Lower leg skin (tissue), 3 donors: ENCODE data around the gene GUCA2A.

Source experiments
- POLR2A ChIP-seq, 2 donors: fragments of 450-650 bp; IDR thresholded peaks; one replicate each; pipeline ENCODE4 v1.6.1; 2016 to 2017; ENCODE audit warnings: antibody characterized with exemption in 2 of 2, mild to moderate bottlenecking in 1 of 2, moderate library complexity in 1 of 2
- TF ChIP-seq, protein P1 (sequence below), 3 donors: fragments of 450-650 bp; IDR thresholded peaks; one replicate each; pipeline ENCODE4 v1.5.1; 2016; ENCODE audit warnings: antibody characterized with exemption in 3 of 3, mild to moderate bottlenecking in 3 of 3, moderate library complexity in 2 of 3

DNA sequence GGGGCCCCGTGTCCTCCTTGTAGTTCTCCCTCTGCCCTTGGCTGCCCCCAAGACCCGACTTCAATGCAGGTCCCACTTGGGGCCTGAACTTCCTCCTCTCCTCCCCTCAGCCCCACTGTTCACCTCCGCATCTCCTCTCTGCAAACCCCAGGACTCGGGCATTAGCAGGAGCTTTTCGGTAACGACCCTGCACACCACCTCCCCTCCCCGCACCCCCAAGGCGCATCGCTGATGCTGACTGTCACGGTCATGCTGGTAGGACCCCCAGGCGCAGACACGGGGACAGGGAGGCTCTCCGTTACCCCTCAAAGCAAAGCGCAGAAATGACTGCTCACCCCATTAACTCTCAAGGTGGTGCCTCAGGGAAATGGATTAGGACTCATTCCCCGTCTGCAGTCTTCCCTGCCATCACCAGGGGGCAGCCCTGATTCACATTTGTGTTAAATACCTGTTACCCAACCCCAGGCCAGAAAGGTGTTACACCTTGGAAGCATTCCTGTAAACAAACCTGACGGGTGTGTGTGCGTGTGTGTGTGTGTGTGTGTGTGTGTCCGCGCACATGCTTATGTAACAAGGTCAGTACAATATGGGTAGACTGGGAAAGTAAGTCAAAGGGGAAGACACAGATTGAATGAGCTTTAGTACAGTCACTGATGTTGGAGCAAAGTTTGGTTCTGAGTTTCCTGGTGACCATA, 17.8 kb downstream of the GUCA2A start:
- TF ChIP-seq, protein P1, sequence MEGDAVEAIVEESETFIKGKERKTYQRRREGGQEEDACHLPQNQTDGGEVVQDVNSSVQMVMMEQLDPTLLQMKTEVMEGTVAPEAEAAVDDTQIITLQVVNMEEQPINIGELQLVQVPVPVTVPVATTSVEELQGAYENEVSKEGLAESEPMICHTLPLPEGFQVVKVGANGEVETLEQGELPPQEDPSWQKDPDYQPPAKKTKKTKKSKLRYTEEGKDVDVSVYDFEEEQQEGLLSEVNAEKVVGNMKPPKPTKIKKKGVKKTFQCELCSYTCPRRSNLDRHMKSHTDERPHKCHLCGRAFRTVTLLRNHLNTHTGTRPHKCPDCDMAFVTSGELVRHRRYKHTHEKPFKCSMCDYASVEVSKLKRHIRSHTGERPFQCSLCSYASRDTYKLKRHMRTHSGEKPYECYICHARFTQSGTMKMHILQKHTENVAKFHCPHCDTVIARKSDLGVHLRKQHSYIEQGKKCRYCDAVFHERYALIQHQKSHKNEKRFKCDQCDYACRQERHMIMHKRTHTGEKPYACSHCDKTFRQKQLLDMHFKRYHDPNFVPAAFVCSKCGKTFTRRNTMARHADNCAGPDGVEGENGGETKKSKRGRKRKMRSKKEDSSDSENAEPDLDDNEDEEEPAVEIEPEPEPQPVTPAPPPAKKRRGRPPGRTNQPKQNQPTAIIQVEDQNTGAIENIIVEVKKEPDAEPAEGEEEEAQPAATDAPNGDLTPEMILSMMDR (IDR thresholded peaks at IDR 0.05): peak in 1 of 3 donors; percentile 83
- TF ChIP-seq POLR2A (IDR thresholded peaks at IDR 0.05): no peak
